Progenitor cell of endocrine pancreas (in vitro differentiated cells): ENCODE measurements around the gene CREB3L1. TPM values are rescaled to one million over a fixed set of nuclear protein-coding genes. Genes with fewer than 3 reads are reported as not detected.

ENCODE experiments used
- DNase-seq: peaks from one replicate; pipeline ENCODE4 v3.0.0; 2021; ENCODE audit warnings: low spot score; ENCODE audit not compliant: unreplicated experiment
- H3K27ac Mint-ChIP-seq: 2 replicates; pipeline ENCODE4 v1.8.0; 2021; ENCODE audit warnings: mild to moderate bottlenecking, moderate library complexity, mixed read lengths
- H3K27me3 Mint-ChIP-seq: 2 replicates; pipeline ENCODE4 v1.8.0; 2021; ENCODE audit warnings: mixed read lengths
- H3K36me3 Mint-ChIP-seq: 2 replicates; pipeline ENCODE4 v1.8.0; 2022; ENCODE audit warnings: mixed read lengths; ENCODE audit not compliant: insufficient read depth
- H3K4me1 Mint-ChIP-seq: 2 replicates; pipeline ENCODE4 v1.8.0; 2021; ENCODE audit warnings: low read depth, mixed read lengths
- H3K4me3 Mint-ChIP-seq: 2 replicates; pipeline ENCODE4 v1.8.0; 2021; ENCODE audit warnings: low read depth, mild to moderate bottlenecking, moderate library complexity, mixed read lengths
- H3K9me3 Mint-ChIP-seq: 2 replicates; pipeline ENCODE4 v1.8.0; 2021; ENCODE audit warnings: low read depth, mixed read lengths
- total RNA-seq: library from RNA; stranded (reverse); gene quantifications from 2 replicates; pipeline ENCODE4 v1.2.1, GENCODE V29; 2021
- TF ChIP-seq, protein P1 (sequence below): fragments of 200-600 bp; sonication (generic); IDR thresholded peaks from one replicate; pipeline ENCODE4 v1.5.0; 2021; ENCODE audit warnings: antibody characterized with exemption, mild to moderate bottlenecking; ENCODE audit not compliant: unreplicated experiment

The CREB3L1 gene
- total RNA-seq, 1 donor from 2014 or later, result 9.6 TPM

DNA sequence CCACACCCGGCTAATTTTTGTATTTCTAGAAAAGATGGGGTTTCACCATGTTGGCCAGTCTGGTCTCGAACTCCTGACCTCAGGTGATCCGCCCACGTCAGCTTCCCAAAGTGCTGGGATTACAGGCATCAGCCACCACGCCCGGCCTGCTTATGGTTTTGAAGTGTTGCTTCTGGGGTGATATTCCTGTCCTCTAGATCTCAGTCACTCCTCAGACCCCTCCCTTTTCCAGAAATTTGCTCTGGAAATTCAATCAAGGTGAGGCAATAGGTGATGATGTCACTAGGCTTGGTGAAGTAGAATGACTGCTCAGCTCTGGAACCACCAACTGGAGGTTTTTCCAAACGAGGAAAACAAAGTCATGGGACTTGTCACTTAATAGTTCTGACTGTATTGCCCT, 36.6 kb upstream of the CREB3L1 start:
- H3K4me3 Mint-ChIP-seq, result no peak overlapping the region
- DNase-seq, result no peak
- H3K36me3 Mint-ChIP-seq, result no peaks in the 10 kb centered on the region
- H3K4me1 Mint-ChIP-seq, result peaks cover 33% of the 10 kb centered on the region
- H3K9me3 Mint-ChIP-seq, result no peaks in the 10 kb centered on the region
- H3K27ac Mint-ChIP-seq, result no peak overlapping the region
- TF ChIP-seq, protein P1, sequence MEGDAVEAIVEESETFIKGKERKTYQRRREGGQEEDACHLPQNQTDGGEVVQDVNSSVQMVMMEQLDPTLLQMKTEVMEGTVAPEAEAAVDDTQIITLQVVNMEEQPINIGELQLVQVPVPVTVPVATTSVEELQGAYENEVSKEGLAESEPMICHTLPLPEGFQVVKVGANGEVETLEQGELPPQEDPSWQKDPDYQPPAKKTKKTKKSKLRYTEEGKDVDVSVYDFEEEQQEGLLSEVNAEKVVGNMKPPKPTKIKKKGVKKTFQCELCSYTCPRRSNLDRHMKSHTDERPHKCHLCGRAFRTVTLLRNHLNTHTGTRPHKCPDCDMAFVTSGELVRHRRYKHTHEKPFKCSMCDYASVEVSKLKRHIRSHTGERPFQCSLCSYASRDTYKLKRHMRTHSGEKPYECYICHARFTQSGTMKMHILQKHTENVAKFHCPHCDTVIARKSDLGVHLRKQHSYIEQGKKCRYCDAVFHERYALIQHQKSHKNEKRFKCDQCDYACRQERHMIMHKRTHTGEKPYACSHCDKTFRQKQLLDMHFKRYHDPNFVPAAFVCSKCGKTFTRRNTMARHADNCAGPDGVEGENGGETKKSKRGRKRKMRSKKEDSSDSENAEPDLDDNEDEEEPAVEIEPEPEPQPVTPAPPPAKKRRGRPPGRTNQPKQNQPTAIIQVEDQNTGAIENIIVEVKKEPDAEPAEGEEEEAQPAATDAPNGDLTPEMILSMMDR, result no peak
- peaks cover 36% of the 10 kb centered on the region for H3K27me3 Mint-ChIP-seq

GRCh38 chr11:46242041-46242951, 35.2 kb upstream of the CREB3L1 start:
- Mint-ChIP-seq H3K36me3 (no peaks in the 10 kb centered on the region), H3K27me3 (peaks cover 22% of the 10 kb centered on the region), H3K4me1 (peaks cover 28% of the 10 kb centered on the region), H3K27ac (peak overlapping the region; percentile 99), H3K9me3 (no peaks in the 10 kb centered on the region), H3K4me3 (peak overlapping the region; percentile 90)
- no peak for DNase-seq
- TF ChIP-seq, protein P1, result no peak

DNA sequence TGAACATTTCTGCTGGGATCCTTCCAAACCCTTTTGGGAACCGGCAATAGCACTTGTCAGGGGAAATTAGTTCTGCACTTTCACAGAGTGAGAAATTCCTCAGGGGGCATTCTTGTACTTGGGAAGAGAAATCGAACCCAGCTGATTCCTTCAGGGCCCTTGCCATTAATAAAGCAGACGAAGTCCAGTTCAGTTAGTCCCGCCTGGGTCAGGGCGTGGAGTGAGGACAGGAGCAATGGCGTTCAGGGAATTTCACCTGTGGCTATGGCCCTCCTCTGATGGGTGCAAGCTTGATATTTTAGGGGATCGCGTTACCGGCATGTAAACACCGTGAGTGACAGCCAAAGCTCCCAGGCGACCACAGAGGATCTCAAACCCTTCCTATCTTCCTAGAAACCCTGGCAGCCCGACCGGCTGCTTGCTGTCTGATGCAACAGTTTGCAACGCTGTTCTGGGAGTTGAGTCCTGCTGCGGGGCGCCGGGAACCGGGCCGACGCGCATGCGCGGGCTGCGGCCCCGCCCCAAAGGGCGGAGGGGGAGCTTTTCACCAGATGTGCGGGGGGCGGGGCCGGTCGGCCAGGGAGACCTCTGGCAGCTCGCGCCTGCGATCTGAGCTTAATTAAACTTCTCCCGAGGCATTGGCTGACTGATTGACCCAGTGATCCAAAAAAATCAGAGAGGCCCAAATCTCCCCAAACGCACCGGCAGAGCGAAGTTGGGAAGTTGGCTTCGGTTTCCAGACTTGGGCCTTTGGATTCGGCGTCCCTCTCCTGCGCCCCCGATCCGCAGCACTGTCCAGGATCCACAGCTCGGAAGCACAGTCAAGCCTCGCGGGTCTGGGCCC, 34.3 kb upstream of the CREB3L1 start:
- TF ChIP-seq, protein P1, result no peak
- Mint-ChIP-seq H3K4me1 (peaks cover 24% of the 10 kb centered on the region), H3K4me3 (peak overlapping the region; percentile 90), H3K27me3 (peaks cover 17% of the 10 kb centered on the region), H3K27ac (peak overlapping the region; percentile 99), H3K36me3 (no peaks in the 10 kb centered on the region), H3K9me3 (no peaks in the 10 kb centered on the region)
- DNase-seq, result peak; percentile 86

- Mint-ChIP-seq H3K27me3 (peaks cover 12% of the 10 kb centered on the region), H3K4me3 (peak overlapping the region; percentile 90), H3K9me3 (no peaks in the 10 kb centered on the region), H3K4me1 (peaks cover 25% of the 10 kb centered on the region), H3K27ac (peak overlapping the region; percentile 99), H3K36me3 (no peaks in the 10 kb centered on the region)
- TF ChIP-seq, protein P1, result no peak
- no peak for DNase-seq
Measured at GRCh38 chr11:46243796-46244109, 33.7 kb upstream of the CREB3L1 start.

- Mint-ChIP-seq H3K36me3 (no peaks in the 10 kb centered on the region), H3K4me3 (no peak overlapping the region), H3K27ac (no peak overlapping the region), H3K27me3 (no peaks in the 10 kb centered on the region), H3K4me1 (peaks cover 29% of the 10 kb centered on the region), H3K9me3 (no peaks in the 10 kb centered on the region)
- DNase-seq, result no peak
- TF ChIP-seq, protein P1, result no peak
Measured at GRCh38 chr11:46246521-46246920, 30.9 kb upstream of the CREB3L1 start.
